ENCODE data around the gene TRIM41.
"Not testable (repeated sequence)": the region's sequence is repeated elsewhere in the genome, so short reads cannot be mapped to it uniquely, and the experiment has no call there.

TRIM41 gene

DNA sequence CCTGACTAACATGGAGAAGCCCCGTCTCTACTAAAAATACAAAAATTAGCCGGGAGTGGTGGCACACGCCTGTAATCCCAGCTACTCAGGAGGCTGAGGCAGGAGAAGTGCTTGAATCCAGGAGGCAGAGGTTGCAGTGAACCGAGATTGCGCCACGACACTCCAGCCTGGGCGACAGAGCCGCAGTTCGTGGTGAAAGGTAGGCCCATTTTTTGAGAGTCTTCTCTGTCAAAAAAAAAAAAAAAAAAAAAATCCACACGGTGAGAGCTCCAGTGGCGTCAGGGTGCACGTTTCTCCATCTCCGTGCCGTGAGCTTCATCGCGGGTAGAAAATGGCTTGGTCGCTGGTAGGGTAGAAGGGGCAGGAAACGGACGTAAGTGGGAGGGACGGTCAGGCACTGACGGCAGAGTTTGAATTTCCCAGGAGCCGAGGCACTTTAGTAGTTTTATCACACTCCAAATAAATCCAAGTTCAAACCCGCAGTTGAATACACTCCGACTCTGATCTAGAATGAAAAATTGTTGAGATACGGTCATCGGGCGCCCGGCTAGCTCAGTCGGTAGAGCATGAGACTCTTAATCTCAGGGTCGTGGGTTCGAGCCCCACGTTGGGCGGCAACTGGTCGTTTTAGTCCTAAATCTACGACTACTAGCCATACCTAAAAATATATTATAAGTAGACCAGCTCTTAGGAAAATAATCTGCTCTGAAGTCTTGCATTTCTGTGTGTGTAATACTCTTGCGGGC lies 15.7 kb upstream of the TRIM41 start:
- TF ChIP-seq, protein P1, sequence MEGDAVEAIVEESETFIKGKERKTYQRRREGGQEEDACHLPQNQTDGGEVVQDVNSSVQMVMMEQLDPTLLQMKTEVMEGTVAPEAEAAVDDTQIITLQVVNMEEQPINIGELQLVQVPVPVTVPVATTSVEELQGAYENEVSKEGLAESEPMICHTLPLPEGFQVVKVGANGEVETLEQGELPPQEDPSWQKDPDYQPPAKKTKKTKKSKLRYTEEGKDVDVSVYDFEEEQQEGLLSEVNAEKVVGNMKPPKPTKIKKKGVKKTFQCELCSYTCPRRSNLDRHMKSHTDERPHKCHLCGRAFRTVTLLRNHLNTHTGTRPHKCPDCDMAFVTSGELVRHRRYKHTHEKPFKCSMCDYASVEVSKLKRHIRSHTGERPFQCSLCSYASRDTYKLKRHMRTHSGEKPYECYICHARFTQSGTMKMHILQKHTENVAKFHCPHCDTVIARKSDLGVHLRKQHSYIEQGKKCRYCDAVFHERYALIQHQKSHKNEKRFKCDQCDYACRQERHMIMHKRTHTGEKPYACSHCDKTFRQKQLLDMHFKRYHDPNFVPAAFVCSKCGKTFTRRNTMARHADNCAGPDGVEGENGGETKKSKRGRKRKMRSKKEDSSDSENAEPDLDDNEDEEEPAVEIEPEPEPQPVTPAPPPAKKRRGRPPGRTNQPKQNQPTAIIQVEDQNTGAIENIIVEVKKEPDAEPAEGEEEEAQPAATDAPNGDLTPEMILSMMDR (IDR thresholded peaks at IDR 0.05; ENCODE audit: low read length, missing control alignments): no peak
- peak overlapping the region; percentile 51 for H3K4me3 ChIP-seq (replicated peaks; ENCODE audit: low read depth, low read length)
- peak; percentile 92 for DNase-seq (ENCODE audit: low read depth)

GRCh38 chr5:181207960-181208253 lies 15.2 kb upstream of the TRIM41 start:
- no peak overlapping the region for H3K4me3 ChIP-seq (replicated peaks; ENCODE audit: low read depth, low read length)
- TF ChIP-seq, protein P1 (IDR thresholded peaks at IDR 0.05; ENCODE audit: low read length, missing control alignments): no peak
- no peak for DNase-seq (ENCODE audit: low read depth)

DNA sequence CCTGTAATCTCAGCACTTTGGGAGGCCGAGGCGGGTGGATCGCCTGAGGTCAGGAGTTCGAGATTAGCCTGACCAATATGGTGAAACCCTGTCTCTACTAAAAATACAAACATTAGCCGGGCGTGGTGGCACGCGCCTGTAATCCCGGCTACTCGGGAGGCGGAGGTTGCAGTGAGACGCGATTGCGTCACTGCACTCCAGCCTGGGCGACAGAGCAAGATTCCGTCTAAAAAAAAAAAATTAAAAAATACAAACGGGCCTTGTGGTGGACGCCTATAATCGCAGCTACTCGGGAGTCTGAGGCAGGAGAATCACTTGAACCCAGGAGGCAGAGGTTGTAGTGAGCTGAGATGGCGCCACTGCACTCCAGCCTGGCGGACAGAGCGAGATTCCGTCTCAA lies 14.1 kb upstream of the TRIM41 start:
- not testable (repeated sequence) for H3K4me3 ChIP-seq (replicated peaks; ENCODE audit: low read depth, low read length); DNase-seq (ENCODE audit: low read depth)

DNA sequence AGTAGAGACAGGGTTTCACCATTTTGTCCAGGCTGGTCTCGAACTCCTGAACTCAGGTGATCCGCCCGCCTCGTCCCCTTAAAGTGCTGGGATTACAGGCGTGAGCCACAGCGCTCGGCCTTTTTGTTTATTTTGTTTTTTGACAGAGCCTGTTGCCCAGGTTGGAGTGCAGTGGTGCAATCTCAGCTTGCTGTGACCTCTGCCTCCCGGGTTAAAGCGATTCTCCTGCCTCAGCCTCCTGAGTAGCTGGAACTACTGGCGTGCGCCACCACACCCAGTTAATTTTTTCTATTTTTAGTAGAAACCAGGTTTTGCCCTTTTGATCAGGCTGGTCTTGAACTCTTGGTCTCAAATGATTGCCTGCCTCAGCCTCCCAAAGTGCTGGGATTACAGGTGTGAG lies 12.9 kb upstream of the TRIM41 start:
- not testable (repeated sequence) for DNase-seq (ENCODE audit: low read depth); H3K4me3 ChIP-seq (replicated peaks; ENCODE audit: low read depth, low read length)

- not testable (repeated sequence) for DNase-seq (ENCODE audit: low read depth); H3K4me3 ChIP-seq (replicated peaks; ENCODE audit: low read depth, low read length)
These were observed 12.4 kb upstream of the TRIM41 start for GRCh38 chr5:181210698-181211097.

DNA sequence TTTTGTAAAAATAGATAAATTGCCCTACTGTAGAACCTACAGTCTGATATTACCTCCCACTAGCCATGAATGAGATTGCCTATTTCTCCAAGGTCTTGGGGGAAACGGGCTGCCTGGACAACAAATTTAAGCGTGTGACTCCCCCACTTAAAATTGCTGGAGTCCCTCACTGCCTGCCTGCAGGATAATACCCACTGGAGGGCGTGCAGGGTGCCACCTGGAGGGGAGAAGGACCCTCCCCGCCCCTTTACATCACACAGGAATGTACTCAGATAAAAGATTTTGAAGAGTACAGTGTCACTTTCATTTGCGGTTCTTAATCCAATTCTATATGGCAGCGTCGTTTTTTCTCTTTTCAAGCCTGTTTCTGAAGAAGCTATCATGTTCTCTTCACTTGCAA lies 11.9 kb upstream of the TRIM41 start:
- DNase-seq (ENCODE audit: low read depth): no peak
- TF ChIP-seq, protein P1 (IDR thresholded peaks at IDR 0.05; ENCODE audit: low read length, missing control alignments): no peak
- no peak overlapping the region for H3K4me3 ChIP-seq (replicated peaks; ENCODE audit: low read depth, low read length)

- H3K4me3 ChIP-seq (replicated peaks; ENCODE audit: low read depth, low read length): no peak overlapping the region
- no peak for DNase-seq (ENCODE audit: low read depth)
- TF ChIP-seq, protein P1 (IDR thresholded peaks at IDR 0.05; ENCODE audit: low read length, missing control alignments): no peak
These were observed 11.0 kb upstream of the TRIM41 start for GRCh38 chr5:181212080-181212479.

DNA sequence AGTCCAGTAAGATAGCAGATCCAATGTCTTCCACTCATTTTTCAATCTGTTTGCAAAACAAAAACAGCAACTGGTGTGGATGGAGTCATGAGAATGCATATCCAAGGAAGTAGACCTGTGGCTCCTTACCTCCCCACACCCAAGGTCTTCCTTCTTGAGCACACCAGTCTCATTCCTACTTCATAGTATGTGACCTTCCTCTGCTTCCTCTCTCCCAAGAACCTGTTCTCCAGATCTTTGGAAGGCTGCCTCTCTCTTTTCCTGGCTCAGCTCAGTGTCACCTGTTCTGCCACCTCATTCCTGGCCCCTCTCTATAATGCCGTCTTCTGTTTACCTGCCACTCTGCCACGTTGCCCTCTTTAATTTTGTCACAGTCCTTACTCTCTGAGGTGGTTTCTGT lies 10.1 kb upstream of the TRIM41 start:
- H3K4me3 ChIP-seq (replicated peaks; ENCODE audit: low read depth, low read length): no peak overlapping the region
- no peak for DNase-seq (ENCODE audit: low read depth)
- TF ChIP-seq, protein P1 (IDR thresholded peaks at IDR 0.05; ENCODE audit: low read length, missing control alignments): no peak

DNA sequence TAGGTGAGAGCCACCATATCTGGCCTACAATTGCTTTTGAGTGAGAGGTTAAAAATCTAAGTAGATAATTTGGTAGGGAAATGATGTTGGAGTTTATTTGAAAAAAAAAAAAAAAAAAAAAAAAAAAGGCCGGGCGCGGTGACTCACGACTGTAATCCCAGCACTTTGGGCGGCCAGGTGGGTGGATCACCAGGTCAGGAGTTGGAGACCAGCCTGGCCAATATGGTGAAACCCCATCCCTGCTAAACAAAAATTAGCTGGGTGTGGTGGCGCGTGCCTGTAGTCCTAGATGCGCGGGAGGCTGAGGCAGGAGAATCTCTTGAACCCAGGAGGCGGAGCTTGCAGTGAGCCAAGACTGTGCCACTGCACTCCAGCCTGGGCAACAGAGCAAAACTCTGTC lies 8.8 kb upstream of the TRIM41 start:
- DNase-seq (ENCODE audit: low read depth); H3K4me3 ChIP-seq (replicated peaks; ENCODE audit: low read depth, low read length): not testable (repeated sequence)

All from fibroblast of pulmonary artery (primary cell).